Tibial artery (tissue), 4 donors: Measurements from ENCODE around the gene KDM5B.

Experiments used
- DNase-seq, 2 donors: peaks; one replicate each; pipeline ENCODE4 v3.0.0-alpha.2; 2019
- H3K27ac ChIP-seq, 2 donors: fragments of 200-600 bp; sonication (generic) in 1 of 2; 1 replicate in 1 of 2; 2 replicates in 1 of 2; pipeline ENCODE4 v1.5.1; 2018 to 2019; ENCODE audit warnings: mild to moderate bottlenecking in 1 of 2
- H3K27me3 ChIP-seq, 2 donors: fragments of 200-600 bp; sonication (generic) in 1 of 2; one replicate each; pipeline versions ENCODE4 v1.5.1 to v1.6.0; 2016 to 2019
- H3K36me3 ChIP-seq, 3 donors: fragments of 200-600 bp; sonication (generic) in 2 of 3; one replicate each; pipeline ENCODE4 v1.5.1; 2016 to 2019; ENCODE audit warnings: mild to moderate bottlenecking in 2 of 3
- H3K4me1 ChIP-seq, 4 donors: fragments of 200-600 bp; sonication (generic) in 2 of 4; 1 replicate in 3 of 4; 2 replicates in 1 of 4; pipeline ENCODE4 v1.5.1; 2016 to 2019
- H3K4me3 ChIP-seq, 2 donors: fragments of 200-600 bp; sonication (generic) in 1 of 2; 1 replicate in 1 of 2; 2 replicates in 1 of 2; pipeline ENCODE4 v1.5.1; 2018 to 2019; ENCODE audit warnings: mild to moderate bottlenecking in 2 of 2
- H3K9me3 ChIP-seq, 3 donors: fragments of 200-600 bp; sonication (generic) in 1 of 3; one replicate each; pipeline ENCODE4 v1.5.1; 2016 to 2019
- intact Hi-C: fragments of 100-400 bp; cut with DNase I; formaldehyde crosslinking; loops from one replicate; pipeline ENCODE4 v1.15.0; 2023; ENCODE audit warnings: low total_unique reads
- TF ChIP-seq, protein P1 (sequence below), 2 experiments: fragments of 200-600 bp in 1 of 2; fragments of 450-650 bp in 1 of 2; IDR thresholded peaks; one replicate each; pipeline ENCODE4 v1.5.1; 2017 to 2019; ENCODE audit warnings: antibody characterized with exemption in 2 of 2, mild to moderate bottlenecking in 1 of 2, moderate library complexity in 1 of 2

KDM5B gene

DNA sequence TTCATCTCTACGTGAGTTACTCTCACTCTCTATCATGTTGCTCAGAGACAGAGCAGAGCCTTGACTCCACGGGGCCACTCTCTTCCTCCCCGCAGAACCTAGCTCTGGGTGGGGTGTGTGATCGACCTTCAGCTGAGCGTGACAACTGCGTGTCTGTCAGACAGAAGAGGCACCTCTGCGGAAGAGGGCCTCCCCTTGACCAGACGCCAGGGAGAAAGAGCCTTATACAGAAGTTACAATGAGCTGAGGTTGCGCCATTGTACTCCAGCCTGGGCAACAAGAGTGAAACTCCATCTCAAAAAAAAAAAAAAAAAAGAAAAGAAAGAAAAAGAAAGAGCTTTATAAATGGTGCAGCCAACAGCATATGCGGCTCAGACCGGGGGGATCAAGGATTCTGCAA lies 120.9 kb downstream of the KDM5B start:
- no peak overlapping the region for H3K4me3 ChIP-seq

DNA sequence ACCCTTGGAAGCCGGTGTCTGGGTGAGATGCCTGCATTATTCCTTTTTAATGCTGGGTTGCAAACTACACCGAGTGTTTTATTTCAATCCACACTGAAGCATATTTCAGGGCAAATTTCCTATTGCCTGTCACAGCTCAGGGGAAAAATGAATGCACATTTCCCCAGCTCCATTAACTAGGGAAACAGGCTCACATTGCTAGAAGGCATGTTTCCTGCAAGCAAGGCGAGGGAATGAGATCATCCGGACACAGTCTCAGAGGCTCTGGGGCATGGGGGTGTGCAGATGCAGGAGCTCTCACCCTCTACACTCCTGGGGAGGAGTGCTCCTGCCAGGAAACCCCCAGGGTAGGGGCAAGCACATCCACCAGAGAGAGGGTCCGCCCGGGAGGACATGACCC lies 122.6 kb downstream of the KDM5B start:
- intact Hi-C loops, result no loop called here
- Histone ChIP-seq H3K4me3 (no peak overlapping the region), H3K27me3 (peaks cover 0 to 44% of the 10 kb centered on the region in 2 donors), H3K36me3 (no peaks in the 10 kb centered on the region), H3K4me1 (no peaks in the 10 kb centered on the region), H3K9me3 (no peaks in the 10 kb centered on the region), H3K27ac (no peak overlapping the region)
- TF ChIP-seq, protein P1, sequence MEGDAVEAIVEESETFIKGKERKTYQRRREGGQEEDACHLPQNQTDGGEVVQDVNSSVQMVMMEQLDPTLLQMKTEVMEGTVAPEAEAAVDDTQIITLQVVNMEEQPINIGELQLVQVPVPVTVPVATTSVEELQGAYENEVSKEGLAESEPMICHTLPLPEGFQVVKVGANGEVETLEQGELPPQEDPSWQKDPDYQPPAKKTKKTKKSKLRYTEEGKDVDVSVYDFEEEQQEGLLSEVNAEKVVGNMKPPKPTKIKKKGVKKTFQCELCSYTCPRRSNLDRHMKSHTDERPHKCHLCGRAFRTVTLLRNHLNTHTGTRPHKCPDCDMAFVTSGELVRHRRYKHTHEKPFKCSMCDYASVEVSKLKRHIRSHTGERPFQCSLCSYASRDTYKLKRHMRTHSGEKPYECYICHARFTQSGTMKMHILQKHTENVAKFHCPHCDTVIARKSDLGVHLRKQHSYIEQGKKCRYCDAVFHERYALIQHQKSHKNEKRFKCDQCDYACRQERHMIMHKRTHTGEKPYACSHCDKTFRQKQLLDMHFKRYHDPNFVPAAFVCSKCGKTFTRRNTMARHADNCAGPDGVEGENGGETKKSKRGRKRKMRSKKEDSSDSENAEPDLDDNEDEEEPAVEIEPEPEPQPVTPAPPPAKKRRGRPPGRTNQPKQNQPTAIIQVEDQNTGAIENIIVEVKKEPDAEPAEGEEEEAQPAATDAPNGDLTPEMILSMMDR (IDR thresholded peaks at IDR 0.05), result no peak
- DNase-seq, result no peak

More for the DNA sequence above, 120.9 kb downstream of the KDM5B start:
- TF ChIP-seq, protein P1 (IDR thresholded peaks at IDR 0.05), result no peak
- intact Hi-C loops, result no loop called here
- no peaks in the 10 kb centered on the region for H3K4me1 ChIP-seq
- peak in 1 of 2 donors; percentile 15 for DNase-seq
- no peak overlapping the region for H3K27ac ChIP-seq
- H3K27me3 ChIP-seq, result peaks cover 0 to 33% of the 10 kb centered on the region in 2 donors
- no peaks in the 10 kb centered on the region for H3K9me3 ChIP-seq
- H3K36me3 ChIP-seq, result no peaks in the 10 kb centered on the region

DNA sequence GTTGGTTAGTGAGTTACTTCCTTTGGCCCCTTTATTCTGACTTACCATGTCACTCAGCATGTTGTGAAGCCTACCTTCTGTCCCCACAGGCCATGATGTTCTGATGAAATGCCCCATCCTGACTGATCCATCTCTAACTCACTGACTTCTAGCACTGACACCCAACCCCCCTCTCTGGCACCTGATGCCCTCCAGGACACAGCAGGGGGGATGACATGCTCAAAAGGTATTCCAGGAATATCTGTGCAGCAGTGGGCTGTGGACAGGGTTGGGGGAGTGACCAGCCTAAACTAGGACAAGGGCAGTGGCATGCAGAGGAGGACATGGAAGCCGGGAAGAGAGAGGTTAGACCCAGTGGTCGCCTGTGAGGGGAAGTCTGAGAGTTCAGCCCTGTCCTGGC lies 123.5 kb downstream of the KDM5B start:
- intact Hi-C loops, result no loop called here
- Histone ChIP-seq H3K27ac (no peak overlapping the region), H3K4me1 (no peaks in the 10 kb centered on the region), H3K9me3 (no peaks in the 10 kb centered on the region), H3K36me3 (no peaks in the 10 kb centered on the region), H3K4me3 (no peak overlapping the region), H3K27me3 (peaks cover 0 to 39% of the 10 kb centered on the region in 2 donors)
- DNase-seq, result peak in 1 of 2 donors; percentile 37
- TF ChIP-seq, protein P1 (IDR thresholded peaks at IDR 0.05), result no peak

DNA sequence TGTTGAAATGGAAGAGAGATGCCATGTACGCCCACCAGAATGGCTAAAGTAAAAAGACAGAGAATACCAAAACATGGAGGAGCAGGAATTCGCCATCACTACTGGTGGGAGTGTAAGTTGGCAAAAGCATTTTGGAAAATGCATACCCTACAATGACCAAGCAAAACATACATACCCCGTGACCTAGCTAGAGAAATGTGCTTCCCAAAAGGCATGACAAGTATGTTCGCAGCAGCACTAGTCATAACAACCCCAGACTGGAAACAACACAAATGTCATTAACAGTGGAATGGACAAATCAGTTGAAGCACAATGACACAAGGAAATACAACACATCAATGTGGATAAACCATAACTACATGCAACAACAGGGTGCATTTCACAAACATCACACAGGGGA lies 125.2 kb downstream of the KDM5B start:
- Histone ChIP-seq H3K36me3 (no peaks in the 10 kb centered on the region), H3K27me3 (peaks cover 0 to 42% of the 10 kb centered on the region in 2 donors), H3K4me3 (no peak overlapping the region), H3K27ac (no peak overlapping the region), H3K9me3 (no peaks in the 10 kb centered on the region), H3K4me1 (no peaks in the 10 kb centered on the region)
- TF ChIP-seq, protein P1 (IDR thresholded peaks at IDR 0.05), result no peak
- intact Hi-C loops, result no loop called here
- DNase-seq, result no peak

DNA sequence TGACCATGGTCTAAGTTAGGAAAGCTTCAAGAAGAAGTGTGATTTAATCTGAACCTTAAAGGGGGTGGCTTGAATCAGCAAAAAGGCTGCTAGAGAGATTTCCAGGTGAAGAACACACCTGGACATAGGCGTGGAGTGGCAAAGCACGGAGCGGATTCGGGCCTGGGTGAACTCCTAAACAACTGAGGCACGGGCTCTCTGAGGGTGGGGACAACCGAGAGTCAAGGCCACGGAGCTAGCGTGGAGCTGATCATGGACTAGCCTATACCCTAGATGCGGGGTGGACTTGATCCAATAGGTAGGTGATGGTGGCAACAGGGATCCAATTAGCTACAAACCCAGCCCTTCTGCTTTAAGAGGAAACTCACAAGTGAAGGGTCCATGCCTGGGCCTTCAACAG lies 125.7 kb downstream of the KDM5B start:
- Histone ChIP-seq H3K36me3 (no peaks in the 10 kb centered on the region), H3K27ac (no peak overlapping the region), H3K27me3 (peaks cover 0 to 46% of the 10 kb centered on the region in 2 donors), H3K4me1 (no peaks in the 10 kb centered on the region), H3K9me3 (peaks cover 0 to 4% (median 2%) of the 10 kb centered on the region in 3 donors), H3K4me3 (no peak overlapping the region)
- intact Hi-C loops, result no loop called here
- DNase-seq, result peak in 1 of 2 donors; percentile 57
- TF ChIP-seq, protein P1 (IDR thresholded peaks at IDR 0.05), result no peak
